NT2/D1 (cell line): ENCODE results near the gene TADA1.

ENCODE experiments used
- SUZ12 ChIP-seq: IDR thresholded peaks from 2 replicates; pipeline ENCODE4 v1.6.1; 2011; ENCODE audit not compliant: insufficient read length, insufficient read depth; ENCODE audit errors: extremely low read depth
- YY1 ChIP-seq: IDR thresholded peaks from 2 replicates; pipeline ENCODE4 v1.6.1; 2011; ENCODE audit not compliant: insufficient read length, insufficient read depth
- ZNF274 ChIP-seq: IDR thresholded peaks from 2 replicates; pipeline ENCODE4 v1.6.1; 2011; ENCODE audit warnings: mild to moderate bottlenecking, low read depth, low read length

DNA sequence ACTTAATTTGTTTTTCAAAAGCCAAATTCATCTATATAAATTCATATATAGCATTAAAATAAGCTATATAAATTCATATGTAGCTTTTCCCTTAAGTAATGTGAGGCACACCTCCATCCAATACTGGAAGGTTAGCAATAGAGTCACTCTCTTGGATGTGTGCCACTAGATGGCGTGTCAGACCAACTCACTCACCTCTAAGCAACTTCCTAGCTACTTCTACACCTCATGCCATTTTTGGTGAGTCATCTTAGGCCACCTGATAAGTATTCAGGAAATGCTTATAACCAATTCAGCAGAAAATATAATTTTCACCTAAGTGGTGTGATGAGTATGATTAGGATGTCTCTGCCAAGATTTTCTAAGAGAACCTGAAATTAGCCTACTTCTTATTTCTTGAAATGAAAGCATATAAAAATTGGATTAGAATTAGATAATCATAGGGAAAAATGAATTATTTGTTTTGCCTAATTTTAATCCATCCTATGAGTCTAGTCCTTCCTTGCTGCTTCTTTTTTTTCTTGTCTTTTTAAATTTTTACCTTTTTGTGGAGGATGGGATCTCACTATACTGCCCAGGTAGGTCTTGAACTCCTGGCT lies 34.4 kb upstream of the TADA1 start:
- TF ChIP-seq ZNF274, result no peak
- TF ChIP-seq YY1, result no peak
- TF ChIP-seq SUZ12, result no peak
